ENCODE data around the gene FGF14.

The FGF14 gene

GRCh38 chr13:102309110-102309509, 92.7 kb downstream of the FGF14 start:
- Histone ChIP-seq H3K4me3 (ENCODE audit: insufficient read depth, low read length, poor library complexity, severe bottlenecking) (no peak overlapping the region), H3K36me3 (ENCODE audit: low read length) (no peaks in the 10 kb centered on the region), H3K9ac (ENCODE audit: low read length) (no peak overlapping the region), H3K27me3 (ENCODE audit: low read length) (no peaks in the 10 kb centered on the region), H3K9me3 (ENCODE audit: insufficient read depth, low read length) (no peaks in the 10 kb centered on the region), H3K27ac (ENCODE audit: low read depth, low read length) (no peak overlapping the region), H3K4me2 (ENCODE audit: low read depth, low read length, poor library complexity, severe bottlenecking) (no peak overlapping the region), H4K20me1 (ENCODE audit: low read depth, low read length) (no peaks in the 10 kb centered on the region), H2AFZ (ENCODE audit: low read depth, low read length, severe bottlenecking) (no peak overlapping the region), H3F3A (ENCODE audit: insufficient read depth) (no peaks in the 10 kb centered on the region), H3K79me2 (ENCODE audit: insufficient read depth, low read length) (no peaks in the 10 kb centered on the region), H3K9me2 (replicated peaks; ENCODE audit: insufficient read depth, low read length) (no peaks in the 10 kb centered on the region)
- TF ChIP-seq CTCF (IDR thresholded peaks at IDR 0.05; ENCODE audit: insufficient read depth, low read length, poor library complexity, severe bottlenecking), result no peak
- TF ChIP-seq EZH2phosphoT487 (conservative IDR thresholded peaks at IDR 0.05; ENCODE audit: low read length), result no peak

- Histone ChIP-seq H4K20me1 (ENCODE audit: low read depth, low read length) (no peaks in the 10 kb centered on the region), H3K79me2 (ENCODE audit: insufficient read depth, low read length) (no peaks in the 10 kb centered on the region), H3F3A (ENCODE audit: insufficient read depth) (no peaks in the 10 kb centered on the region), H3K9me3 (ENCODE audit: insufficient read depth, low read length) (no peaks in the 10 kb centered on the region), H3K27ac (ENCODE audit: low read depth, low read length) (no peak overlapping the region), H3K9me2 (replicated peaks; ENCODE audit: insufficient read depth, low read length) (no peaks in the 10 kb centered on the region), H3K9ac (ENCODE audit: low read length) (no peak overlapping the region), H3K27me3 (ENCODE audit: low read length) (no peaks in the 10 kb centered on the region), H2AFZ (ENCODE audit: low read depth, low read length, severe bottlenecking) (no peak overlapping the region), H3K4me2 (ENCODE audit: low read depth, low read length, poor library complexity, severe bottlenecking) (no peak overlapping the region), H3K4me3 (ENCODE audit: insufficient read depth, low read length, poor library complexity, severe bottlenecking) (no peak overlapping the region), H3K36me3 (ENCODE audit: low read length) (no peaks in the 10 kb centered on the region)
- no peak for TF ChIP-seq EZH2phosphoT487 (conservative IDR thresholded peaks at IDR 0.05; ENCODE audit: low read length)
- TF ChIP-seq CTCF (IDR thresholded peaks at IDR 0.05; ENCODE audit: insufficient read depth, low read length, poor library complexity, severe bottlenecking), result no peak
These were observed 99.3 kb downstream of the FGF14 start for GRCh38 chr13:102302534-102302933.

- no peaks in the 10 kb centered on the region for H3K9me3 ChIP-seq (ENCODE audit: insufficient read depth, low read length)
These were observed 101.5 kb downstream of the FGF14 start for GRCh38 chr13:102300379-102300778.

More at GRCh38 chr13:102300379-102300778, 101.5 kb downstream of the FGF14 start:
- TF ChIP-seq CTCF (IDR thresholded peaks at IDR 0.05; ENCODE audit: insufficient read depth, low read length, poor library complexity, severe bottlenecking) (no peak), EZH2phosphoT487 (conservative IDR thresholded peaks at IDR 0.05; ENCODE audit: low read length) (no peak)
- Histone ChIP-seq H3K36me3 (ENCODE audit: low read length) (no peaks in the 10 kb centered on the region), H3K9ac (ENCODE audit: low read length) (no peak overlapping the region), H3K4me3 (ENCODE audit: insufficient read depth, low read length, poor library complexity, severe bottlenecking) (no peak overlapping the region), H3K27ac (ENCODE audit: low read depth, low read length) (no peak overlapping the region), H3F3A (ENCODE audit: insufficient read depth) (no peaks in the 10 kb centered on the region), H2AFZ (ENCODE audit: low read depth, low read length, severe bottlenecking) (no peak overlapping the region), H3K27me3 (ENCODE audit: low read length) (no peaks in the 10 kb centered on the region), H3K79me2 (ENCODE audit: insufficient read depth, low read length) (no peaks in the 10 kb centered on the region), H3K9me2 (replicated peaks; ENCODE audit: insufficient read depth, low read length) (no peaks in the 10 kb centered on the region), H4K20me1 (ENCODE audit: low read depth, low read length) (no peaks in the 10 kb centered on the region), H3K4me2 (ENCODE audit: low read depth, low read length, poor library complexity, severe bottlenecking) (no peak overlapping the region)
